LNCAP (cell line): Measurements from ENCODE around the gene TMEM184A.

Experiments used
- TF ChIP-seq, protein P1 (sequence below): fragments of 450-650 bp; IDR thresholded peaks from 2 replicates; pipeline ENCODE4 v1.5.1; 2017; ENCODE audit warnings: mild to moderate bottlenecking

TMEM184A gene

DNA sequence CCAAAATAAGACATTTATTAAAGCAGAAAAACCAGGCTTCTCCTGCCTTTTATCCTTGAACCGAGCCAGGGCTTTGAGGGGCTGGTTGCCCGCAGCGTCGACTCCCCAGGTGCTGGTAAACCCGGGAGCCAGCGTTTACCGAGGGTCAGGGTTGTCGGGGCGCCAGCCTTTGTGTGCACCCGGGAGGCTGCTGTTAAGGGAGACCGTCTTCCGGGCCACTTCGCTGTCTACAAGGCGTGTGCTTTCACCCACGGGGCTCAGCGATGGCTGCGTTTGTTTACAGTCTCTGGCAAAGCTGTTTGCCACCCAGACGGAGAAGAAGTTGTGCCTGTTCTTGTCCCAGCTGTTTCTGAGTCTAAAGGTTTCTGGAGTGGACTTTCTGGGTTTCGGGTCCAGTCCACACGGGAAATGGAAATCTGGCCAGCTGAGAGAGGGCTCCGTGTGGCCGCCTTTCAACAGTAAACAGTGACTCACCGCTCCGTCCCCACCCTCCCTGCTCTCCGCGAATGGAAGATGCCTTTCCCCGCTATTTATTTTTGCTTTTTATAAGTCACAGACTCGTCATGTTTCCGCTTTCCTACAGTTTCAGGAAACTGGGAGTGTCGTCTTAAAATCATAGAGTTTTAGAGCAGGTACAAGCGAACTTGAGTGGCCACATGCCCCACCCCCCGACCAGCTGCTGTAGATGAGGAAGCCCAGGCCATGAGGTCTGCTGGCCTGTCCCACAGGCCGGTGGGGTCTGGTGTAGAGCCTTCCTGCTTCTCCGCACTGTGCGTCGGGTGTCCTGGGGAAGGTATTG, 23.4 kb downstream of the TMEM184A start:
- TF ChIP-seq, protein P1, sequence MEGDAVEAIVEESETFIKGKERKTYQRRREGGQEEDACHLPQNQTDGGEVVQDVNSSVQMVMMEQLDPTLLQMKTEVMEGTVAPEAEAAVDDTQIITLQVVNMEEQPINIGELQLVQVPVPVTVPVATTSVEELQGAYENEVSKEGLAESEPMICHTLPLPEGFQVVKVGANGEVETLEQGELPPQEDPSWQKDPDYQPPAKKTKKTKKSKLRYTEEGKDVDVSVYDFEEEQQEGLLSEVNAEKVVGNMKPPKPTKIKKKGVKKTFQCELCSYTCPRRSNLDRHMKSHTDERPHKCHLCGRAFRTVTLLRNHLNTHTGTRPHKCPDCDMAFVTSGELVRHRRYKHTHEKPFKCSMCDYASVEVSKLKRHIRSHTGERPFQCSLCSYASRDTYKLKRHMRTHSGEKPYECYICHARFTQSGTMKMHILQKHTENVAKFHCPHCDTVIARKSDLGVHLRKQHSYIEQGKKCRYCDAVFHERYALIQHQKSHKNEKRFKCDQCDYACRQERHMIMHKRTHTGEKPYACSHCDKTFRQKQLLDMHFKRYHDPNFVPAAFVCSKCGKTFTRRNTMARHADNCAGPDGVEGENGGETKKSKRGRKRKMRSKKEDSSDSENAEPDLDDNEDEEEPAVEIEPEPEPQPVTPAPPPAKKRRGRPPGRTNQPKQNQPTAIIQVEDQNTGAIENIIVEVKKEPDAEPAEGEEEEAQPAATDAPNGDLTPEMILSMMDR: no peak

DNA sequence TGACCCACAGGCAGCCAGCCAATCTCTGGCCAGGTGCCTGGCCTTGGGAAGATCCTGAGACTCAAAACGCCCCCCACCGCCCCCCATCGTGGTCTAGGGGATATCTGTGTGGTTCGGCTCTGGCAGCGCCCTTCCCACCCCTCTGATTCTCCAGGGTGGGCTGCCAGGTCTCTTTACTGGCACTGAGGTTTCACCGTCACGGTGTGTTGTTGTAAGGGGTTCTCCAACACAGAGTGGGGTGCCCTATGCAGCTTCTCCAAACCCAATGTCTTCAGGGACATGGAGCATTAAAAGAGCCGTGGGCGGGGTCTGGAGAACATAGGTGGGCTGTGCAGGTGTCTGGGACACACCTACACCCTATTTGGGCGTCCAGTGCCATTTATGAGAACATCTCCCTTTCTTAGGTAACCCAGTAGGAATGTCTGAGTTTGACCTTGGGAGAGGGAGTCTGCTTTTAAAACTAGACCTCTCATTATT, 24.0 kb downstream of the TMEM184A start:
- TF ChIP-seq, protein P1: no peak

DNA sequence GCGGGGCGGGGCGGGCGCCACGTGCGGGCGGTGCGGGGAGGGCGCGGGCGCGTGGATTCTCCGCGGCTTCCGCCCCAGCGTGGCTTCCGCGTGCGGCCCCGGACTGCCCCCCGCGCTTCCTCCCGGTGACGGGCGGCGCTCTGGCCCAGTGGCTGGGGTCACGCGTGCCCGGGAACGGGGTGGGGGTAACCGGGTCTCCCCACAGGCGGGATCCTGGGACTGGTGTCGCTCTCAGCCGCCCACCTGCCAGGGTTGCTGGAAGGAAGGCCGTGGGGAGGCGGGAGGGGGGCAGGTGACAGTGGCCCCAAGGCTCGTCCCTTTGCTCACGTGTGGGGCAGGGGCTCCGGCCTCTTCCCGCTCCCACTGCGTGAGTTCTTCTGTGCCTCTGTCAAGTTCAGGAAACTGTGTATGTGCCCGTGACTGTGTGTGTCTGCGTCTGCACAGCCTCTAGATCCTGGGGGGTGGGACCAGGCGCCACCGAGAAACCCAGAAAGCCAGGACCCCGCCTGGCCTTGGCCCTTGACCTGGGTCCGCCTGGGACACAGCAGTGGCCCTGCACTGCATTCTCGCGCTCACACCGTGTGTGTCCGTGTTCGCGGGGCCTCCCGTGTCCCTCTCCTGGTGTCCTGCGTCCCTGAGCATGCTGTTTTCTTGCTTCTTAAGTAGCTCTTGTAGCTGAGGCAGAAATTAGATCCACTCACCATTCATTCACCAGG, 24.6 kb downstream of the TMEM184A start:
- TF ChIP-seq, protein P1: no peak

DNA sequence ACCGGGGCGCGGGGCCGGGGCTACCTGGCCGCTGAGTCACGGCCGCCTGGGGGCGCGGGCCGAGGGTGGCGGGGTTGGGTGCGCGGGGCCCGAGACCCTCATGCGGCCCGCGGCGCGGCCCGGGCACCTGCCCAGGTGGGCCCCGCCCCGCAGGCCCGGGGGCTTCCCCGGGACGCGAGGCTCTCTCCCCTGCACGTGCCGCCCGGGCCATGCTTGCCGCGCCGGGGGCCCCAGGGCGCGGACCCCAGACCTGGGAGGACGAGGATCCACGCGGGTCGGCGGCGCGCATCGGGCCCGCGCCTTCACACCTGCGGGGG, 25.1 kb downstream of the TMEM184A start:
- TF ChIP-seq, protein P1: no peak

DNA sequence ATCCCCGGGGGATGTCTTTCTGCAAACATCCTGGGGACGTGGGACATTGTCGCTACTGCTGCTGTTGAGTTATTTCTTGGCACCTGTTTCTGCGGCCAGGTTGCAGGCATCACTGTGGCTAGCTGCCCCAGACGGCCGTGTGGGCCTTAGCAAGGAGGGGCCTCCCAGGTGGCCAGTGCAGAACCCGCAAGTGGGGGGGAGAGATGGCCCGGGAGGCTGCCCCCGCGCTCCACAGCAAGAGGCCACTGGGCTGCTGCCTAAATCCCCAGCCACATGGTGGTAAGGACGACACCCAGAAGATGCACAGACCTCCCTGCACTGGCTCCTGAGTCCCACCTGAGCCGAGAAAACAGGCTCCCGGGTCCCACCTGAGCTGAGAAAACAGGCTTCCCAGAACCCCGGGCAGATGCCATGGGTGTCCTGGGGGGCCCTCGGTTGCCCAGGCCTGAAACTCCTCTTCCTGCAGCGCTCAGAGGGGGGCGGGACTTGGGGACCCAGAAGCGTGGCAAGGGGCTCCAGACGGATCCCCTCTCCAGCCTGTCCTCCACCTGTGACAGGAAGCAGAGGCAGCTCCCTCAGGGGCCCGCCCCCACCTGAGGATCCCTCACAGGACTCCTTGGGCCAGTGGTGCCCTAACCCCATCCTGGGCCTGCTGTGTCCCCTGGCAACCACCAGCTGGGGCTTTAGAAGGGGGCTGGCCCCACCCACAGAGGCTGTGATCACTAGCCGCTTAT, 26.5 kb downstream of the TMEM184A start:
- TF ChIP-seq, protein P1: no peak

DNA sequence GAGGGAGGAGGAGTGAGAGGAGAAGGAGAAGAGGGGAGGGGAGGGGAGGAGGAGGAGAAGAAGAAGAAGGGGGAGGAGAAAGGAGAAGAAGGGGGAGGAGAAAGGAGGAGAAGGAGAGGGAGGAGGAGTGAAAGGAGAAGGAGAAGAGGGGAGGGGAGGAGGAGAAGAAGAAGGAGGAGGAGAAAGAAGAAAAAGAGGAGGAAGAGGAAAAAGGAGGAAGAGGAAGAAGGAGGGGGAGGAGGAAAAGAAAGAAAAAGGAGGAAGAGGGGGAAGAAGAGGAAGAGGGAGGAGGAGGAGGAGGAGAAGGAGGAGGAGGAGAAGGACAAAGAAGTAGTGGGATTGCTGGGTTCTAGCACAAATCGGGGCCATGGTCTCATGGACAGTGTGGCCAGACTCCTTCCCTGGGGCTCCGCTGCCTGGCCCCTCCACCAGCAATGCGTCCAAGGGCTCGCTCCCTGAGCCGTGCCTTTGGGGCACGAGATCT, 29.7 kb downstream of the TMEM184A start:
- TF ChIP-seq, protein P1: no peak

DNA sequence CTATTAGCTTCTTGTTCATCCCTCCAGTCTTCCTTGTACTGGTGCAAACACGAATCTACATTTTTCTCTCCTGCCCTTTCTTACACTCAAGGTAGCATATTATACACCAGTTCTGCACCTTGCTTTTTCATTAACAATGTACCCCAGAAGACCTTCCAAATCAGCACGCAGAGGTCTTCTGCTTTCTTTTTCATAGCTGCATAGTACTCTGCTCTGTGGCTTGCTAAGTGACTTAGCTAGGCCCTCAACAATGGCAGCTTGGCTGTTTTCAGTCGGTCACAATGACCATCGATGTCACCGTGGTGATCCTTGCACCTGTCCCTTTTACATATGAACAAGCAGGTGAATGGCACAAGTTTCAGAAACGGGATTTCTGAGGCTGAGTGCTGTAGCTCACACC, 30.6 kb downstream of the TMEM184A start:
- TF ChIP-seq, protein P1: no peak
